Glutamatergic neuron (in vitro differentiated cells): ENCODE results near the gene GALNT2. TPM values are rescaled to one million over a fixed set of nuclear protein-coding genes. Genes with fewer than 3 reads are reported as not detected.

ENCODE experiments used
- DNase-seq: peaks from one replicate; pipeline ENCODE4 v3.0.0; 2022
- H3K27ac Mint-ChIP-seq: one replicate; pipeline ENCODE4 v1.8.0; 2020; ENCODE audit warnings: mild to moderate bottlenecking, mixed read lengths, inconsistent platforms; ENCODE audit not compliant: unreplicated experiment
- H3K27me3 Mint-ChIP-seq: one replicate; pipeline ENCODE4 v1.8.0; 2020; ENCODE audit warnings: mild to moderate bottlenecking, moderate library complexity, mixed read lengths, inconsistent platforms; ENCODE audit not compliant: unreplicated experiment
- H3K36me3 Mint-ChIP-seq: one replicate; pipeline ENCODE4 v1.8.0; 2020; ENCODE audit warnings: mild to moderate bottlenecking, mixed read lengths, inconsistent platforms; ENCODE audit not compliant: unreplicated experiment
- H3K4me1 Mint-ChIP-seq: one replicate; pipeline ENCODE4 v1.8.0; 2020; ENCODE audit warnings: mild to moderate bottlenecking, low read depth, mixed read lengths, inconsistent platforms; ENCODE audit not compliant: unreplicated experiment
- H3K4me3 Mint-ChIP-seq: one replicate; pipeline ENCODE4 v1.8.0; 2020; ENCODE audit warnings: mild to moderate bottlenecking, mixed read lengths, inconsistent platforms; ENCODE audit not compliant: unreplicated experiment
- H3K9me3 Mint-ChIP-seq: one replicate; pipeline ENCODE4 v1.8.0; 2020; ENCODE audit warnings: mild to moderate bottlenecking, moderate library complexity, mixed read lengths, inconsistent platforms; ENCODE audit not compliant: unreplicated experiment
- total RNA-seq: library from RNA; stranded (reverse); fragmentation: NEBNext Ultra II Directional; extraction: Animal tissue kit (Norgen Biotek cat#: 25700); gene quantifications from one replicate; pipeline ENCODE4 v1.2.1, GENCODE V29; 2021; ENCODE audit not compliant: unreplicated experiment
- TF ChIP-seq, protein P1 (sequence below): fragments of 200-600 bp; sonication (generic); IDR thresholded peaks from one replicate; pipeline ENCODE4 v1.5.0; 2021; ENCODE audit not compliant: partially characterized antibody, unreplicated experiment

GALNT2 gene
- total RNA-seq, 1 donor from 2014 or later: 35.2 TPM

DNA sequence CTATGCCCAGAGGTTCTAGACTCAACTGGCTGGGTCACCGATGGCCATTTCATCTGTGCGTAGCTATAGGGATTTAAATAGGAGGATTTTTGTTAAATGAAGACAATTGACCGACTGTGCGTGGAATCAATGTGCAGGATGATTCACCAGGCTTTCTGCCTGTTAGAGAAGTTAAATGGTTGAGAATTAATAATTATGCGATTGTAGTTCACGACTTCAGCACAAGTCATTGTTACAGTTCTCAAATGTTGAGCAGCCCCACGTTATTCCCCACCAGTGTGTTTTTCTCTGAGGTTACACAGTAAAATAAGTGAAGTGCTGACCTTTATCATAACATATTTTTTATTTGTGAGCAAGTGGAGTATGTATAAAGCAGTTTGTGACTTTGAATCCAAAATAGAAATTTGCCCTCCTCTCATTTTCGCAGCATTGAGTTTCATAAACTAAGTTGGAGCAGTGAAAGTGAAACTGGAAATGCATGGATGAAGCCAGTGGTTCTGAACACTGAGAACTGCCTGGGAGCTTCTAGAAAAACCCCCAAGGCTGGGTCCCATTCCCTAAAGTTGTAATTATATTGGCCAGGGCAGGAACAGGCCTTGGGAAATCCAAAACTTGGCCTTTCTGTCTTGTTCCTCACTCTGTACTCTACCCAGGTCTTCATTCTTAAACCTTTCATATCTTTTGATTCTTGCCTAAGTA lies 102.6 kb downstream of the GALNT2 start:
- no peak overlapping the region for H3K27ac Mint-ChIP-seq
- H3K36me3 Mint-ChIP-seq: no peaks in the 10 kb centered on the region
- no peaks in the 10 kb centered on the region for H3K27me3 Mint-ChIP-seq
- H3K4me3 Mint-ChIP-seq: no peak overlapping the region
- TF ChIP-seq, protein P1, sequence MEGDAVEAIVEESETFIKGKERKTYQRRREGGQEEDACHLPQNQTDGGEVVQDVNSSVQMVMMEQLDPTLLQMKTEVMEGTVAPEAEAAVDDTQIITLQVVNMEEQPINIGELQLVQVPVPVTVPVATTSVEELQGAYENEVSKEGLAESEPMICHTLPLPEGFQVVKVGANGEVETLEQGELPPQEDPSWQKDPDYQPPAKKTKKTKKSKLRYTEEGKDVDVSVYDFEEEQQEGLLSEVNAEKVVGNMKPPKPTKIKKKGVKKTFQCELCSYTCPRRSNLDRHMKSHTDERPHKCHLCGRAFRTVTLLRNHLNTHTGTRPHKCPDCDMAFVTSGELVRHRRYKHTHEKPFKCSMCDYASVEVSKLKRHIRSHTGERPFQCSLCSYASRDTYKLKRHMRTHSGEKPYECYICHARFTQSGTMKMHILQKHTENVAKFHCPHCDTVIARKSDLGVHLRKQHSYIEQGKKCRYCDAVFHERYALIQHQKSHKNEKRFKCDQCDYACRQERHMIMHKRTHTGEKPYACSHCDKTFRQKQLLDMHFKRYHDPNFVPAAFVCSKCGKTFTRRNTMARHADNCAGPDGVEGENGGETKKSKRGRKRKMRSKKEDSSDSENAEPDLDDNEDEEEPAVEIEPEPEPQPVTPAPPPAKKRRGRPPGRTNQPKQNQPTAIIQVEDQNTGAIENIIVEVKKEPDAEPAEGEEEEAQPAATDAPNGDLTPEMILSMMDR: no peak
- peaks cover 7% of the 10 kb centered on the region for H3K9me3 Mint-ChIP-seq
- no peak for DNase-seq
- peaks cover 34% of the 10 kb centered on the region for H3K4me1 Mint-ChIP-seq

DNA sequence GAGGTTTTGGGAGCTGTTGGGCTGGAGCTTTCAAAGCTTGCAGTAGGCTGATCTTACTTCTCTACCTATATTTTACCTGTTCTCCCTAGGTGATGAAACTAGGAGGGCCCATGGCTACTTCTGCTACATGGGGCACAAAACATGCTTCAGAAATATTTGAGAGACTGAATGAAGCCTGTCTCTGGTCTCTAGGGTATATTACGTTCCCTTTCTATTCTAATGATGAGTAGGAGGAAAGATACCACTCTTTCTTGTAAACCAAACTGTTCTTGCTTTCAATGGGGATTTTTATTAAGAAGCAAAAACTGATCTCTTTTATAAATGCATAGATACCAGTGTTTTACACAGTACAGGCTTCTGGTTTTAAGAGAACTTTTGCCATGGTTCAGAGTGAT lies 103.1 kb downstream of the GALNT2 start:
- Mint-ChIP-seq H3K4me3 (no peak overlapping the region), H3K9me3 (peaks cover 9% of the 10 kb centered on the region), H3K36me3 (no peaks in the 10 kb centered on the region), H3K27ac (no peak overlapping the region), H3K27me3 (peaks cover 2% of the 10 kb centered on the region), H3K4me1 (peaks cover 39% of the 10 kb centered on the region)
- no peak for DNase-seq
- TF ChIP-seq, protein P1: no peak

GRCh38 chr1:230170622-230171021 lies 103.6 kb downstream of the GALNT2 start:
- H3K9me3 Mint-ChIP-seq: peaks cover 9% of the 10 kb centered on the region
- no peak for DNase-seq
- TF ChIP-seq, protein P1: no peak
- H3K27me3 Mint-ChIP-seq: peaks cover 2% of the 10 kb centered on the region
- no peak overlapping the region for H3K27ac Mint-ChIP-seq
- H3K36me3 Mint-ChIP-seq: no peaks in the 10 kb centered on the region
- no peak overlapping the region for H3K4me3 Mint-ChIP-seq
- peaks cover 41% of the 10 kb centered on the region for H3K4me1 Mint-ChIP-seq

DNA sequence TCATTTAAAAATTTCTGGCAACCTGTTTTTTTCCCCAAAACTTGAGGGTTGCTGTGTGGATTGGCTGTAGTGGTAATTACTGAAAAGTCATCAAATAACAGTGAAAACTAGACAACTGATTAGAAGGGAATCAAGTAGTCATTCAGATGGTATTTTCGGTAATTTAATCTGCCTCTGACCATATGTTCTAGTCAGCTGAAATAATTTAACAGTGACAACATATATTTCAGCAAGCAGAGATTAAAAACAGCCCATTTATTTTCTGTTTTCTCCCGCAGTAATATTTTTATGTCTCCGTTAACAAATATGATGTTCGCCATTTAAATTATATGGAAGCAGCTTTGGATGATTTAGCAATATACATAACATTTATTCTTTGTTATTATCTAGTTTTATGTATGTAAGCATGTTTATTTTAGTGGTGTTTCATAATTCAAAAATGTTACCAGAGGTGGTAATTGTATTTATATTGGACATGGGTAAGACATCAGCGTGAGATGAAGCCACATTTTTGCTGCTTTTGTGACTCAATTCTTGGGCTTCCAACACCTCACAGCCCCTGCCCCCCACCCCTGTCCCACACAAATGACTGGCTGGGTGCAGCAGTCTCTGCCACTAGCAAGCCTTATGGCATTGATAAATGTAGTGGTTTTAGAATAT lies 104.4 kb downstream of the GALNT2 start:
- Mint-ChIP-seq H3K4me3 (no peak overlapping the region), H3K36me3 (no peaks in the 10 kb centered on the region), H3K27ac (no peak overlapping the region), H3K27me3 (peaks cover 2% of the 10 kb centered on the region), H3K9me3 (peaks cover 9% of the 10 kb centered on the region), H3K4me1 (peaks cover 46% of the 10 kb centered on the region)
- TF ChIP-seq, protein P1: no peak
- DNase-seq: no peak

DNA sequence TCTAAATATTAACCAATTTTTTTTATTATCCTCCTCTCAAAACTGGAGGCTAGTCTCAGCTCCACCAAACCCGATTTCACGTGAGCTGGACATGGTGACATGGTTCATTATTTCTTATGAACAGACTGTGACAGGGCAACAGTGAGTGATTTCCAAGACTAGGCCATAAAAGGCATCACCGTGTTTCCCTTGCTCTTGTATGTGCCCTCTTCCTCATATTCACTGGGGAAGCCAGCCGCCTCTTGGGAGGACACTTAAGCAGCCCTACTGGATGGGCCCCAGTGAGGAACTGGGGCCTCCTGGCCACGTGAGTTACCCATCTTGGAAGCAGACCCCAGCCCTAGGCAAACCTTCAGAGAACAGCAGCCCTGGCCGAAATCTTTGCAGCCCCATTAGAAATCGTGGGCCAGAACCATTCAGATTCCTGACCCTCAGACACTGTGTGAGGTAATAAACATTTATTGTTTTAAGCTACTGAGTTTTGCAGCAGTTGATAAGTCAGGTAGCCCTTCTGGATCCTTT lies 105.0 kb downstream of the GALNT2 start:
- no peak for DNase-seq
- Mint-ChIP-seq H3K4me1 (peaks cover 48% of the 10 kb centered on the region), H3K27me3 (peaks cover 2% of the 10 kb centered on the region), H3K36me3 (no peaks in the 10 kb centered on the region), H3K9me3 (peaks cover 7% of the 10 kb centered on the region), H3K27ac (no peak overlapping the region), H3K4me3 (no peak overlapping the region)
- TF ChIP-seq, protein P1: no peak
